Renal pelvis (tissue), 4 donors: ENCODE data around the gene MED29. TPM values are rescaled to one million over a fixed set of nuclear protein-coding genes. Genes with fewer than 3 reads are reported as not detected.

Source experiments
- DNase-seq: peaks from one replicate; pipeline ENCODE4 v3.0.0-alpha.2; 2013
- polyA plus RNA-seq, 3 donors: library from polyadenylated mRNA; unstranded; fragments of 120-200 nt; gene quantifications; one replicate each; pipeline ENCODE4 v1.2.1, GENCODE V29; 2013; ENCODE audit not compliant: insufficient read length in 3 of 3

Gene MED29
- polyA plus RNA-seq, 3 donors = 39.9 to 42.5 (median 41.3) TPM

DNA sequence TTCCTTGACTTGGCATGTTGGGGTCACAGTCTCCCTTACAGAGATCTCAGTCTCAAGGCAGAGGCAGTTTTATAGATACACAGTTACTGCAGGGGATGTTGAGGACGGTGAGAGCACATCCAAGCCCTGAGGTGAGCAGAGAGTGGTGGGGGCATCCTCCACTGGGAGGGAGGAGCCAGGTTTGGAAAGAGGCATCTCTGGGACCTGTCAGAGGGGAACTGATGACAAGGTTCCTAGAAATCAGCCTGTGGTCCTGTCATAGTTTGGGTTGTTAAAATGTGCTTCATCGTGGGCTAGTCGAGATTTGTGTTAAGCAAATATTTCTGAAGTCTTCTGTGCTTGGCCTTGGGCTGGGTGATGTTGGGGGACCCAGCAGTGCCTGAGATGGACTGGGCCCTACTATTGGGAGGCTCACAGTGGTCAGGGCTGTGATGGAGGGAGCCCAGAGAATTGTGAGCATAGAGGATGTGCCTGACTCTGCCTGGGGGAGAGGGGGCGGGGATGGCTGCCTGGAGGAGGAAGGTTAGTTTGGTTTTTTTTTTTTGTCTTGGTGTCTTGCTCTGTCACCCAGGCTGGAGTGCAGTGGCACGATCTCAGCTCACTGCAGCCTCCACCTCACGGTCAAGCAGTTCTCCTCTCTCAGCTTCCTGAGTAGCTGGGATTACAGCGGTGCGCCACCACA lies 58.1 kb downstream of the MED29 start:
- DNase-seq = no peak

Other genes starting within 250 kb of the MED29 start
- gene NCCRP1, start 194.4 kb upstream of the MED29 start, polyA plus RNA-seq = 1 to 10 TPM; 1.3 to 1.9 (median 1.6) TPM
- not detected for gene SYCN, start 187.1 kb upstream of the MED29 start, polyA plus RNA-seq
- gene IFNL3, start 146.4 kb upstream of the MED29 start, polyA plus RNA-seq = not detected
- gene IFNL4, start 142.5 kb upstream of the MED29 start, polyA plus RNA-seq = under 1 TPM in 1 of 3 donors, not detected in 2; 0.09 TPM
- not detected for gene IFNL2, start 123.0 kb upstream of the MED29 start, polyA plus RNA-seq
- not detected for gene IFNL1, start 95.0 kb upstream of the MED29 start, polyA plus RNA-seq
- gene LRFN1, start 70.5 kb upstream of the MED29 start, polyA plus RNA-seq = 1 to 10 TPM; 1.6 to 2.9 (median 2.6) TPM
- 10 to 100 TPM; 18.8 to 25.4 (median 24.1) TPM for gene GMFG, start 55.3 kb upstream of the MED29 start, polyA plus RNA-seq
- gene SAMD4B, start 49.0 kb upstream of the MED29 start, polyA plus RNA-seq = 100 to 1,000 TPM; 124 to 155 (median 129) TPM
- 10 to 100 TPM; 63.3 to 79.3 (median 77.1) TPM for gene PAF1, start 272 bp upstream of the MED29 start, polyA plus RNA-seq
- 10 to 100 TPM; 20.1 to 25.1 (median 22.8) TPM for gene ZFP36, start 15.5 kb downstream of the MED29 start, polyA plus RNA-seq
- 100 to 1,000 TPM in 1 of 3 donors, 10 to 100 TPM in 2; 81.8 to 135 (median 87.0) TPM for gene PLEKHG2, start 21.3 kb downstream of the MED29 start, polyA plus RNA-seq
- gene RPS16, start 44.6 kb downstream of the MED29 start, polyA plus RNA-seq = 1,000 to 10,000 TPM; 1,287 to 1,452 (median 1,291) TPM
- 100 to 1,000 TPM; 149 to 158 (median 149) TPM for gene SUPT5H, start 54.2 kb downstream of the MED29 start, polyA plus RNA-seq
- 10 to 100 TPM; 78.8 to 92.7 (median 92.5) TPM for gene TIMM50, start 89.5 kb downstream of the MED29 start, polyA plus RNA-seq
- under 1 TPM; 0.47 to 0.96 (median 0.70) TPM for gene DLL3, start 107.6 kb downstream of the MED29 start, polyA plus RNA-seq
- 10 to 100 TPM in 2 of 3 donors, 1 to 10 TPM in 1; 7.4 to 16.0 (median 12.6) TPM for gene SELENOV, start 123.8 kb downstream of the MED29 start, polyA plus RNA-seq
- gene EID2B, start 141.5 kb downstream of the MED29 start, polyA plus RNA-seq = 1 to 10 TPM; 3.8 to 6.4 (median 5.7) TPM
- gene EID2, start 148.8 kb downstream of the MED29 start, polyA plus RNA-seq = 10 to 100 TPM; 18.7 to 22.9 (median 18.8) TPM
- gene LGALS13, start 211.1 kb downstream of the MED29 start, polyA plus RNA-seq = not detected